ENCODE results near the gene CXCL10. TPM values are rescaled to one million over a fixed set of nuclear protein-coding genes. Genes with fewer than 3 reads are reported as not detected.
"Not testable (repeated sequence)": the region's sequence is repeated elsewhere in the genome, so short reads cannot be mapped to it uniquely, and the experiment has no call there.

Gene CXCL10
- total and polyA plus RNA-seq, 4 experiments from 2014 or later: 0.39 to 0.76 (median 0.42) TPM; not detected in 1

GRCh38 chr4:76049860-76050416, 26.6 kb upstream of the CXCL10 start:
- H3K36me3 Mint-ChIP-seq; H3K4me3 ChIP-seq (ENCODE audit: low read length in 2 of 2); H3K9me3 Mint-ChIP-seq; H3K27me3 Mint-ChIP-seq; H3K27me3 ChIP-seq (ENCODE audit: insufficient read depth, low read length); intact Hi-C loops (cut with micrococcal nuclease); H3K27ac Mint-ChIP-seq; CTCF ChIA-PET (ENCODE audit: partially characterized antibody); H3K27ac ChIP-seq (ENCODE audit: low read depth, low read length); POLR2A ChIA-PET (ENCODE audit: partially characterized antibody); H3K4me1 Mint-ChIP-seq; H3K9me3 ChIP-seq (ENCODE audit: control insufficient read depth in 1 of 2, low read length in 2 of 2); H3K4me1 ChIP-seq (ENCODE audit: insufficient read depth, low read length); H3K4me3 Mint-ChIP-seq; DNase-seq; H3K36me3 ChIP-seq (ENCODE audit: insufficient read depth, low read length): not testable (repeated sequence)

GRCh38 chr4:76044686-76045085, 21.4 kb upstream of the CXCL10 start:
- H3K9me3 ChIP-seq (ENCODE audit: control insufficient read depth in 1 of 2, low read length in 2 of 2); POLR2A ChIA-PET (ENCODE audit: partially characterized antibody); H3K27ac ChIP-seq (ENCODE audit: low read depth, low read length); H3K36me3 Mint-ChIP-seq; DNase-seq; H3K36me3 ChIP-seq (ENCODE audit: insufficient read depth, low read length); H3K4me1 ChIP-seq (ENCODE audit: insufficient read depth, low read length); CTCF ChIA-PET (ENCODE audit: partially characterized antibody); intact Hi-C loops (cut with micrococcal nuclease); H3K9me3 Mint-ChIP-seq; H3K4me3 ChIP-seq (ENCODE audit: low read length in 2 of 2); H3K27ac Mint-ChIP-seq; H3K4me1 Mint-ChIP-seq; H3K27me3 ChIP-seq (ENCODE audit: insufficient read depth, low read length): not testable (repeated sequence)
- peak overlapping the region in 2 of 8 donors; percentile 29 to 32 for H3K4me3 Mint-ChIP-seq
- peaks cover 4 to 12% of the 10 kb centered on the region in 2 donors for H3K27me3 Mint-ChIP-seq

- H3K4me1 Mint-ChIP-seq; H3K4me1 ChIP-seq (ENCODE audit: insufficient read depth, low read length); H3K27ac ChIP-seq (ENCODE audit: low read depth, low read length); H3K4me3 ChIP-seq (ENCODE audit: low read length in 2 of 2); CTCF ChIA-PET (ENCODE audit: partially characterized antibody); H3K36me3 Mint-ChIP-seq; DNase-seq; H3K36me3 ChIP-seq (ENCODE audit: insufficient read depth, low read length); intact Hi-C loops (cut with micrococcal nuclease); H3K27me3 ChIP-seq (ENCODE audit: insufficient read depth, low read length); H3K9me3 ChIP-seq (ENCODE audit: control insufficient read depth in 1 of 2, low read length in 2 of 2); POLR2A ChIA-PET (ENCODE audit: partially characterized antibody); H3K27ac Mint-ChIP-seq; H3K4me3 Mint-ChIP-seq; H3K9me3 Mint-ChIP-seq: not testable (repeated sequence)
- H3K27me3 Mint-ChIP-seq: peaks cover 4 to 12% of the 10 kb centered on the region in 2 donors
These were observed 20.0 kb upstream of the CXCL10 start for GRCh38 chr4:76043306-76043705.

GRCh38 chr4:76042241-76042998, 19.1 kb upstream of the CXCL10 start:
- POLR2A ChIA-PET (ENCODE audit: partially characterized antibody); H3K9me3 Mint-ChIP-seq; H3K27ac ChIP-seq (ENCODE audit: low read depth, low read length); H3K9me3 ChIP-seq (ENCODE audit: control insufficient read depth in 1 of 2, low read length in 2 of 2); H3K36me3 ChIP-seq (ENCODE audit: insufficient read depth, low read length); H3K4me1 Mint-ChIP-seq; H3K4me1 ChIP-seq (ENCODE audit: insufficient read depth, low read length); H3K36me3 Mint-ChIP-seq; H3K27me3 ChIP-seq (ENCODE audit: insufficient read depth, low read length); H3K27me3 Mint-ChIP-seq; intact Hi-C loops (cut with micrococcal nuclease); H3K4me3 ChIP-seq (ENCODE audit: low read length in 2 of 2); DNase-seq: not testable (repeated sequence)
- Mint-ChIP-seq H3K27ac (peak overlapping the region in 2 of 7 donors; percentile 44 to 57), H3K4me3 (peak overlapping the region; percentile 79 to 88 (median 84))
- CTCF ChIA-PET (ENCODE audit: partially characterized antibody): interaction anchor here (1.0 to 1.5 kb wide), 3 partner anchors 10 to 101 kb away, joined by 3 read pairs; partner anchors contain the start of gene NAAA

GRCh38 chr4:76036855-76037254, 13.6 kb upstream of the CXCL10 start:
- Histone ChIP-seq H3K36me3 (ENCODE audit: insufficient read depth, low read length) (no peaks in the 10 kb centered on the region), H3K27ac (ENCODE audit: low read depth, low read length) (no peak overlapping the region), H3K4me1 (ENCODE audit: insufficient read depth, low read length) (no peaks in the 10 kb centered on the region), H3K9me3 (ENCODE audit: control insufficient read depth in 1 of 2, low read length in 2 of 2) (no peaks in the 10 kb centered on the region), H3K4me3 (ENCODE audit: low read length in 2 of 2) (no peak overlapping the region), H3K27me3 (ENCODE audit: insufficient read depth, low read length) (no peaks in the 10 kb centered on the region)
- CTCF ChIA-PET (ENCODE audit: partially characterized antibody): interaction anchor here (0.7 kb wide), 1 partner anchor 41 kb away, joined by 3 read pairs; no protein-coding TSS in a partner anchor
- H3K27ac Mint-ChIP-seq: no peak overlapping the region
- H3K9me3 Mint-ChIP-seq: no peaks in the 10 kb centered on the region
- H3K27me3 Mint-ChIP-seq: peaks cover 2 to 3% of the 10 kb centered on the region in 2 donors
- no peak overlapping the region for H3K4me3 Mint-ChIP-seq
- intact Hi-C loops (cut with micrococcal nuclease): no loop called here
- H3K36me3 Mint-ChIP-seq: no peaks in the 10 kb centered on the region
- POLR2A ChIA-PET (ENCODE audit: partially characterized antibody): no interaction called here
- DNase-seq: no peak
- H3K4me1 Mint-ChIP-seq: no peaks in the 10 kb centered on the region

- H3K27me3 Mint-ChIP-seq: peaks cover 2% of the 10 kb centered on the region in 2 donors
- no peaks in the 10 kb centered on the region for H3K36me3 Mint-ChIP-seq
- H3K4me3 ChIP-seq (ENCODE audit: low read length in 2 of 2): no peak within 1 kb of the TSS
- no peaks in the 10 kb centered on the region for H3K27me3 ChIP-seq (ENCODE audit: insufficient read depth, low read length)
- H3K27ac Mint-ChIP-seq: no peak within 1 kb of the TSS
- no peak within 1 kb of the TSS for H3K27ac ChIP-seq (ENCODE audit: low read depth, low read length)
- H3K36me3 ChIP-seq (ENCODE audit: insufficient read depth, low read length): no peaks in the 10 kb centered on the region
- no peaks in the 10 kb centered on the region for H3K4me1 Mint-ChIP-seq
- intact Hi-C loops (cut with micrococcal nuclease): no loop called here
- DNase-seq: no peak
- no peaks in the 10 kb centered on the region for H3K4me1 ChIP-seq (ENCODE audit: insufficient read depth, low read length)
- no peak within 1 kb of the TSS for H3K4me3 Mint-ChIP-seq
- ChIA-PET CTCF (ENCODE audit: partially characterized antibody) (no interaction called here), POLR2A (ENCODE audit: partially characterized antibody) (no interaction called here)
- H3K9me3 Mint-ChIP-seq: no peaks in the 10 kb centered on the region
- no peaks in the 10 kb centered on the region for H3K9me3 ChIP-seq (ENCODE audit: control insufficient read depth in 1 of 2, low read length in 2 of 2)
These were observed 12.6 kb upstream of the CXCL10 start, which contains the start of gene CXCL11 for GRCh38 chr4:76035799-76036380. TSS of gene CXCL11 (minus strand) at chr4:76036070. CDS start at chr4:76035987, 83 bp downstream.

- Histone ChIP-seq H3K36me3 (ENCODE audit: insufficient read depth, low read length) (no peaks in the 10 kb centered on the region), H3K27me3 (ENCODE audit: insufficient read depth, low read length) (no peaks in the 10 kb centered on the region), H3K4me1 (ENCODE audit: insufficient read depth, low read length) (no peaks in the 10 kb centered on the region), H3K4me3 (ENCODE audit: low read length in 2 of 2) (no peak overlapping the region), H3K9me3 (ENCODE audit: control insufficient read depth in 1 of 2, low read length in 2 of 2) (no peaks in the 10 kb centered on the region), H3K27ac (ENCODE audit: low read depth, low read length) (no peak overlapping the region)
- H3K27ac Mint-ChIP-seq: no peak overlapping the region
- no peak for DNase-seq
- no peaks in the 10 kb centered on the region for H3K4me1 Mint-ChIP-seq
- ChIA-PET POLR2A (ENCODE audit: partially characterized antibody) (no interaction called here), CTCF (ENCODE audit: partially characterized antibody) (no interaction called here)
- no peaks in the 10 kb centered on the region for H3K27me3 Mint-ChIP-seq
- no peaks in the 10 kb centered on the region for H3K36me3 Mint-ChIP-seq
- no peaks in the 10 kb centered on the region for H3K9me3 Mint-ChIP-seq
- intact Hi-C loops (cut with micrococcal nuclease): no loop called here
- H3K4me3 Mint-ChIP-seq: no peak overlapping the region
These were observed 11.8 kb upstream of the CXCL10 start for GRCh38 chr4:76035141-76035540.

All from CD4-positive, alpha-beta memory T cell (primary cell).